ENCODE measurements around the gene GRB10.

The GRB10 gene

GRCh38 chr7:50782375-50783208 lies at the start of gene GRB10:
TSS of gene GRB10 (minus strand) at chr7:50782896. CDS start at chr7:50732322, 50,574 bp downstream.
- DNase-seq: no peak

DNA sequence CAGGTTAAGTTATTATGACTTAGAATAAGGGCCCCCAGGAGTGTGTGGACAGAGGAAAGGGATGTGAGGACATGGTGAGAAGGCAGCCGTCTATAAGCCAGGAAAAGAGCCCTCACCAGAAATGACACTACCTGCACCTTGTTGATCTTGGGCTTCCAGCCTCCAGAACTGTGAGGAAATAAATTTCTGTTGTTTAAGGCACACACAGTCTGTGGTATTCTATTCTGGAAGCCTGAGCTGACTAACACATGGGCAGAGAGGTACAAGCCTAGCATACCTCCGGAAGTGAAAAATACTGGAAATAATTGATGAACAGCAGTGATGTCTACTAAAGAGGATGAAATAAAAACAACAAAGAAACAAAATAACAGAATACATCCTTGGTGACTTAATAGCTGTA lies 46.1 kb upstream of the GRB10 start:
- DNase-seq: no peak

DNA sequence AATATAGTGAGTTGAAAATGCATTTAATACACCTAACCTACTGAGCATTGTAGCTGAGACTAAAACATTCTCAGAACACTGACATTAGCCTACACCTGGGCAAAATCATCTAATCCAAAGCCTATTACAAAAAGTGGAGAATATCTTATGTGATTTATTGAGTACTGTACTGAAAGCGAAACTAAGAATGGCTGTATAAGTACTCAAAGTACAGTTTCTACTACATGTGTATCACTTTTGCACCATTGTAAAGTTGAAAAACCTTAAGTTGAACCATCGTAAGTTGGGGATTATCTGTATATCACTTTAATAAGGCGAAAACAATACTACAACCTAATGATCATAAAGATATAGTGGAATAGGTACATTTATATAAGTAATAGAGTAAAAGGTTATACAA lies 45.4 kb upstream of the GRB10 start:
- no peak for DNase-seq

GRCh38 chr7:50827281-50827680 lies 44.6 kb upstream of the GRB10 start:
- DNase-seq: no peak

GRCh38 chr7:50826371-50827172 lies 43.9 kb upstream of the GRB10 start:
- DNase-seq: no peak

GRCh38 chr7:50825465-50825864 lies 42.8 kb upstream of the GRB10 start:
- no peak for DNase-seq

- DNase-seq: no peak
Observed at GRCh38 chr7:50824882-50825281, 42.2 kb upstream of the GRB10 start.

GRCh38 chr7:50822706-50823105 lies 40.0 kb upstream of the GRB10 start:
- no peak for DNase-seq

DNA sequence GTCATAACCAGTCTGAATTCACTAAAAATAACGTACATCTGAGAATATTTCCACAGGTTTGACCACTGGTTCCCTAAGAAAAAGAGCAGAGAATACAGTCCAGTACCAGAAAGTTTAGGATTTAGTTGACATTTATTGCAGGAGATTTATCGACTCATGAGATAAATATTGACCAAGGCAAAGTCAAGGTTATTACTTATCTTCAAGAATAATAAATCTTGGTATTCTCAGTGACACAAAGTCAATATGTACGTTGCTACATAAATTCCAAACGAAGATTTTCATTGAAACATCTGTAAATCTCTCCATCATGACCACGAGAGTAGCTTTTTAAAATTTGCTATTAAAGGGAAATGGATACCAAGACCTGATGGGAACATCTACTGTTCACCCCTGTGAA lies 39.4 kb upstream of the GRB10 start:
- DNase-seq: no peak

- no peak for DNase-seq
Observed at GRCh38 chr7:50821457-50822008, 38.8 kb upstream of the GRB10 start.

DNA sequence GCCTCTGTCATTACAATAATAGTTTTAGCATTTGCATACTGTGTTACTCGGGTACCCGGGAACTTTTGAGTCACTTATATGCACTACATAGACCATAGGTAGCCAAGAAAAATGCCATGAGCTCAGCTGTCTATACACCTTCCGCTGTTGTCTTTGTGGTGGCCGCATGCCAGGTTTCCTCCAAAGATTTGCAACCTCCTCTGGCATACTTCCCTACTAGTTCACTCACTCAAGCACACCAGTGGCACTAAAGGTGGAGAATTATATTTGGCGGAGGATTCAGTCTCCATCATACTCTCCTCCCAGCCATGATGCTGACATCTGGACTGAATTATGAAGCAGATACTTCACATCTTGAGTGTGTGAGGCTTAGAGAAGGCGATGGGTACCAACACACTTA lies 35.6 kb upstream of the GRB10 start:
- DNase-seq: no peak

DNA sequence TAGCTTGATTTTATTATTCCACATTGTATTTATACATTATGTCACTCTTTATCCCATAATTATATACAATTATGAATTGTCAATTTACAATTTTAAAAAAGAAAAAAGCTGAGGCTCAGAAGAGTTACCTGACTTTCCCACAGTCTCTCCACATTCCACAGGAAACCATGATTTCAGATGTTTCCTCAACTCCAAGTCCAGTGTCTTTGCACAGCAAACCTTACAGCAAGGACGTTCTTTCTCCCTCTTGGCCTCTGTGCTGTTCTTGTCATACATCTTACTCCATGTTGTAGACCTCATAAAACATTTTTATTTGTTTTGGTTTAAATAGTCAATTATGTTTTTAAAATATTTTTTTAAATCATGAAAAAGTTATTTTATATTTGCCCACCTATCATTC lies 34.9 kb upstream of the GRB10 start:
- DNase-seq: no peak

DNA sequence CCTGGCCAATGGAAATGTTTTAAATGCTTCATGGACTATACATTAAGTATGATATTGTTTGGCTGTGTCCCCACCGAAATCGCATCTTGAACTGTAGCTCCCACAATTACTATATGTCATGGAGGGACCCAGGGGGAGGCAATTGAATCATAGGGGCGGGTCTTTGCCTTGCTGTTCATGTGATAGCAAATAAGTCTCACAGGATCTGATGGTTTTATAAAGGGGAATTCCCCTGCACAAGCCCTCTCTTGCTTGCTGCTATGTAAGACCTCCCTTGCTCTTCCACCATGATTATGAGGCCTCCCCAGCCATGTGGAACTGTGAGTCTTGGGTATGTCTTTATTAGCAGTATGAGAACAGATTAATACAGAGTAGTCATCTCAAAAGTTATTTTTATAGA lies 32.4 kb upstream of the GRB10 start:
- no peak for DNase-seq

- DNase-seq: no peak
Observed at GRCh38 chr7:50814166-50814565, 31.5 kb upstream of the GRB10 start.

- DNase-seq: no peak
Observed at GRCh38 chr7:50812841-50813475, 30.3 kb upstream of the GRB10 start.

DNA sequence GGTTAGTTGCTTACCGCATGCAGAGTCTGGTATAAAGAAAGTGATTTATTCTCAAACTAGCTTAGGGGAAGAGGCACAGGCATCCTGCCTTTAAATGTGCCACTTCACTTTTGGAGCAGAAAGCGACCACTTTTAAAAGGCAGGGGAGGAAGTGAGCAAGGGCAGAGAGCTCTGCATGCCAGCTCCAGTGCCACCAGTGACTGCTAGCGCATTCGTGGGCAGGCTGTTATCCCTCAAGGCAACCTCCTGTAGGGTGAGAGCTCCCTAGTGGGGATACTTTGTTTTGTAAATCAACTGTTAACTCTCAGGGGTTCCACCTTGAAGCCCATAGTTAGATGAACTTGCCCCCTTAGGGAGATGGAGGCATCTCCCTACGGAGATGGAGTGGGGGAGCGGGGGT lies 29.4 kb upstream of the GRB10 start:
- DNase-seq: no peak

DNA sequence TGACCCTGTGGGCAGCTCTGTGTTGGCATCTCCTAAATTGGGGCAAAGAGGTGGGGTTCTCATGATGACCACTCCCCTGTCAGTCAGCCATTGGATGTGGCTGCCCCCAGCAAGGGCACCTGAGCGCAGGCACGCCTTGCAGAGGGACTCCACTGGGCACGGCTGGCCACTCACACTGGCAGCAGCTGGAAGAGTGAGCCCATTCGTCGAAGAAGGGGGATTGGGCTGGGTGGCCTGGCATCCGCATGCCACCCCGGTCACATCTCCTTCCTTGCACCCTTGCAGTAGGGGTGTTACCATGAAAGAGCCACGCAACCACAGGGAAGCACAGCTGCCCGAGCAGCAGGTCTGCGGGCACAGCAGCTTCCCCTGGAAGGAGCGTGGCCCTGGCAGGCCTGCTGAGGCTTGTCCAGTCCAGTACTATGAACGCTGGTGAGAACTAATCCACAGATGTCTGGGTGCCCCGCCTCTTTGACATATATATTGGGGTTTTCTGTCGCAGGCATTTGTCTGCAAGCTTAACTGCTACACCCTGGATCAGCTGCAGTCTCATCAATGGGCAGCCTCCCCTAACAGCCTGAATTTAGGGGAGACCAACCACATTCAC lies 25.7 kb upstream of the GRB10 start:
- no peak for DNase-seq

DNA sequence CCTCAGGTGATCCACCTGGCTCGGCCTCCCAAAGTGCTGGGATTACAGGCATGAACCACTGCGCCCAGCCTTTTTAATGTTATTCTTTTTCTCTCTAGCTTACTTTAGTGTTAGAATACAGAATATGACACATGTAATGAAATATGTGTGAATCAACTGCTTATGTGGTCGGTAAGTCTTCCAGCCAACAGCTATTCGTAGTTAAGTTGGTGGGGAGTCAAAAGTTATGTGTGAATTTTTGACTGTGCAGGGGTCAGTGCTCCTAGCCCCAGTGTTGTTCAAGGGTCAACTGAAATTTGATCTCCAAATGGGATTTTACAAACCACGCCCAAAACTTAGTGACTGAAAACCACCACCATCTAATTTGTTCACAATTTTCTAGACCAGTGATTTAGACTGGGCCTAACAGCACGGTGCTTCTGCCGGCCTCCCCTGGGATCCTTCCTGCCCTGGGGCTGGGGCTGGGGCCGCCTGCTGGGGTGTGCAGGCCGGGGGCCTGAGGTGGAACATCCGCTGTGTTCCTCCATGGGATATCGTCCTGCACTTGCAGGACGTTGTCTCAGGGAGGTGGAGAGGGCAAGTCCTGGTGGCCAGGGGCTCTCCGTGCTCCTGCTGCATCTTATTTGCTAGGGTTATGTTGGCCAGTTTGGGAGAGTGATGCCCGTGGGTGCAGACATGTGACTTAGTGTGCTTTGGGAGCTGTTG lies 24.5 kb upstream of the GRB10 start:
- no peak for DNase-seq

GRCh38 chr7:50806143-50806542 lies 23.4 kb upstream of the GRB10 start:
- DNase-seq: no peak

DNA sequence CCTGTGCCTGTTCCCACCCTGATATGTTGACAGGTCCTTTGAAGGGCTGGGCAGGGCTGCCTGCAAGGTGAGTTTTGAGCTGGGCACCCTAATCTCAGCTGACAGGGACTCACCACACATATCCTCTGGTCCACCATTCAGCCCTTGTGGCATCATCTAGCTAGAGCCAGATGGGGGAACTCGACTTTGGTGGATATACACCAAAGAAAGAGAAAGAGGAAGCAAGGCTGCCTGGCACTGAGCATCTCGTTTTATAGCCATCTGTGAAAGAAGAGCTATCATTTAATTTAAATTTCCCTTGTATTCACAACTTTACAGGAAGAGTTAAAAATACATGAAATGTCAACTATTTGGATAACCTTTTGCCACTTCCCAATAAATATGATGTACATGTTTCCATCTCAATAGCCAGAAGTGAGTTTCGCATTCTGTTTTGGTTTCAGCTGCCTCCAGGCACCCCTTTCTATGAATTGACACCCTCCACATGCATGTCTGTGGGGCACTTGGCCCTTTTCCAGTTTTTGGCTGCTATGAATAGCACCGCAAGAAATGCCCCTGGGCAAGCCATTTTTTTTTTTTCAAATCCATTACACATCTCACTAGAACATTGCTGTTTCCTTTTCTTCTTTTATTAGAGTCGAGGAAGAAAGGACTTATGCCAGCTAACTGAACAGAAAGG lies 22.9 kb upstream of the GRB10 start:
- DNase-seq: no peak
